GM10266 (cell line): ENCODE measurements around the gene CYP2A6.
"Not testable (repeated sequence)": the region's sequence is repeated elsewhere in the genome, so short reads cannot be mapped to it uniquely, and the experiment has no call there.

Experiments used
- DNase-seq: peaks from one replicate; pipeline ENCODE4 v3.0.0; 2012; ENCODE audit errors: extremely low spot score
- TF ChIP-seq, protein P1 (sequence below): IDR thresholded peaks from 2 replicates; pipeline ENCODE4 v1.5.1; 2012; ENCODE audit warnings: mild to moderate bottlenecking, low read depth; ENCODE audit not compliant: control insufficient read depth, insufficient read depth; ENCODE audit errors: missing control alignments

The CYP2A6 gene

DNA sequence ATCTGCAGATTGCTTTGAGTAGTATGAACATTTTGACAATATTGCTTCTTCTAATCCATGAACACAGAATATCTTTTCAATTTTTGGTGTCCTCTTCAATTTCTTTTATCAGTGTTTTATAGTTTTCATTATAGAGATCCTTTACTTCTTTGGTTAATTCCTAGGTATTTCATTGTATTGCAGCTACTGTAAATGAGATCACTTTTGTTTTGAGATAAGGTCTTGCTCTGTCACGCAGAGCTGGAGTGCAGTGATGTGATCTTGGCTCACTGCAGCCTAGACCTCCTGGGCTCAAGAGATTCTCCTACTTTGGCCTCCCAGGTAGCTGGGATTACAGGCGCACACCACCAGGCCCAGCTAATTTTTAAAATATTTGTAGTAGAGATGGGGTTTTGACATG is 22.0 kb upstream of the CYP2A6 start:
- TF ChIP-seq, protein P1, sequence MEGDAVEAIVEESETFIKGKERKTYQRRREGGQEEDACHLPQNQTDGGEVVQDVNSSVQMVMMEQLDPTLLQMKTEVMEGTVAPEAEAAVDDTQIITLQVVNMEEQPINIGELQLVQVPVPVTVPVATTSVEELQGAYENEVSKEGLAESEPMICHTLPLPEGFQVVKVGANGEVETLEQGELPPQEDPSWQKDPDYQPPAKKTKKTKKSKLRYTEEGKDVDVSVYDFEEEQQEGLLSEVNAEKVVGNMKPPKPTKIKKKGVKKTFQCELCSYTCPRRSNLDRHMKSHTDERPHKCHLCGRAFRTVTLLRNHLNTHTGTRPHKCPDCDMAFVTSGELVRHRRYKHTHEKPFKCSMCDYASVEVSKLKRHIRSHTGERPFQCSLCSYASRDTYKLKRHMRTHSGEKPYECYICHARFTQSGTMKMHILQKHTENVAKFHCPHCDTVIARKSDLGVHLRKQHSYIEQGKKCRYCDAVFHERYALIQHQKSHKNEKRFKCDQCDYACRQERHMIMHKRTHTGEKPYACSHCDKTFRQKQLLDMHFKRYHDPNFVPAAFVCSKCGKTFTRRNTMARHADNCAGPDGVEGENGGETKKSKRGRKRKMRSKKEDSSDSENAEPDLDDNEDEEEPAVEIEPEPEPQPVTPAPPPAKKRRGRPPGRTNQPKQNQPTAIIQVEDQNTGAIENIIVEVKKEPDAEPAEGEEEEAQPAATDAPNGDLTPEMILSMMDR: no peak
- no peak for DNase-seq

DNA sequence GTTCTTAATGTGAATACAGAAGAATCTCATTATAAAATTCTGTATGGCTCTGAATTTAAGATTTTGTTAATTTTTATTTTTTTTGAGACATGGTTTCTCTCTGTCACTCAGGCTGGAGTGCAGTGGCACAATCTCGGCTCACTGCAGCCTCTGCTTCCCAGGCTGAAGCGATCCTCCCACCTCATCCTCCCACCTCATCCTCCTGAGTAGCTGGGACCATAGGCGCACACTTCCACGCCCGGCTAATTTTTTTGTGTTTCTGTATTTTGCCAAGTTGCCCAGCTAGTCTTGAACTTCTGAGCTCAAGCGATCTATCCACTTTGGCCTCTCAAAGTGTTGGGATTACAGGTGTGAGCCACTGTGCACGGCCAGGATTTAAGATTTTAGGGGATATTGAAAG is 17.5 kb upstream of the CYP2A6 start:
- no peak for DNase-seq
- TF ChIP-seq, protein P1: no peak

DNA sequence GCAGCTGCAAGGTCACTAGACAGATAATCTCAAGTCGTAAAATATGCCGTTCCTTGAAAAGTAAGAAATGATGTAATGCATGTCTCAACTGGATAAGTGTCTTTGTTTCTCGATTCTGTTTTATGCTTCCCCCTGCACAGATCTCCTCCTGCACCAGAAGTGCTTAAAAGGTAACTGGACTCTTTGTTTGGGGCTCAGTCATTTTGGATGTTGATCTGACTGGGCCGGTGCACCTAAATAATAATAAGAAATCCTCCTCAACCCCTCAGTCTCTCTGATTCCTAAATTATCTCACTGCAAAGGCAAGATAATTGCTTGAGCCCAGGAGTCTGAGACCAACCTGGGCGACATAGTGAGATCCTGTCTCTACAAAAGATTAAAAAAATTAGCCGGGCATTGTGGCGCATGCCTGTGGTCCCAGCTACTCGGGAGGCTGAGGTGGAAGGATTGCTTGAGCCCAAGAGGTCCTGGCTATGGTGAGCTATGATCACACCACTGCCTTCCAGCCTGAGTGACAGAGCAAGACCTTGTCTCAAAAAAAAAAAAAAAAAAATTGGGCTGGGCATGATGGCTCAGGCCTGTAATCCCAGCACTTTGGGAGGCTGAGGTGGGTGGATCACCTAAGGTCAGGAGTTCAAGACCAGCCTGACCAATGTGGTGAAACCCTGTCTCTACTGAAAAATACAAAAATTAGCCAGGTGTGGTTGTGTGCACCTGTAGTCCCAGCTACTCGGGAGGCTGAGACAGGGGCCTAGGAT is 14.7 kb upstream of the CYP2A6 start:
- DNase-seq: not testable (repeated sequence)

DNA sequence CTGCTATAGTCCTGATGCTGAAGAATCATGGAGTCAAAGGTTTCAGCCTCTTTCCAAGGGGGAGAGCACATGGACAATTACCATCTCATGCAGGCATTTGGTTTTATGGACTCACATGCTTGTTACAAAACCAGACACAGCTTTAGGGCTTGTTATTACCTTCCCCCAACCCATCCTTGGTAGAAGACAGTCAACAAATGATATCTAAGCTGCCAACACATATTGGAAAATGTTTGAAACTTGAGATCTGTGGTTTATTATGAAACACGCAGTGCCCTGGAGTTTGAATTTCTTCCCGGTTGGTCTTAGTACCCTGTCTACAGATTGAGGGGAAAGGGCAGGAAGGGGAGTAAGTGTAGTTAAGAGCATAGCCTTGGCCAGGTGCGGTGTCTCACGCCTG is 12.5 kb upstream of the CYP2A6 start:
- DNase-seq: no peak
- TF ChIP-seq, protein P1: no peak

DNA sequence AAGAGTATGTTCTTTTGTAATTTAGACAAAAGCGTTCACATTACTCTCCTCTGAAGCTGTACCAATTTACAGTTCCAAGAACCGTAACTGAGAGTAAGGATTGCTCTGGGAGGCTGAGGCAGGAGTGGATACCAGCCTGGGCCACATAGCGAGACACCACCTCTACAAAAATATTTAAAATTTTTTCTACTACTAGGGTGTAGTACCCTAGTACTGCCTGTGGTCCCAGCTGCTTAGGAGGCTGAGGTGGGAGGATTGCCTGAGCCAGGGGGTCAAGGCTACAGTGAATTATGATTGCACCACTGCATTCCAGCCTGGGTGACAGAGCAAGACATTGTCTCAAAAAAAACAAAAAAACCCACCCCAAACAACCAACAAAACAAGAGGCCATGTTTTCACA is 12.1 kb upstream of the CYP2A6 start:
- DNase-seq: no peak
- TF ChIP-seq, protein P1: no peak

DNA sequence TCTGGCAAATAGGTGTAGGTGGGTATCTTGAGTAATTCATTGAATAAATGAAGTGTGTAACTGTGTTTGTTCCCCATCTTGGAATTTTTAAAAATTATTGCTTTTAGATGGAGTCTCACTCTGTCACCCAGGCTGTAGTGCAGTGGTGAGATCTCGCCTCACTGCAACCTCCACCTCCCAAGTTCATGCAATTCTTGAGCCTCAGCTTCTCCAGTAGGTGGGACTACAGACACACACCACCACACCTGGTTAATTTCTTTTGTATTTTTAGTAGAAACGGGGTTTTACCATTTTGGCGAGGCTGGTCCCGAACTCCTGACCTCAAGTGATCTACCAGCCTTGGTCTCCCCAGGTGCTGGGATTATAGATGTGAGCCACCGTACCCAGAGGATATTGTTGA is 7.9 kb upstream of the CYP2A6 start:
- TF ChIP-seq, protein P1: no peak
- no peak for DNase-seq

DNA sequence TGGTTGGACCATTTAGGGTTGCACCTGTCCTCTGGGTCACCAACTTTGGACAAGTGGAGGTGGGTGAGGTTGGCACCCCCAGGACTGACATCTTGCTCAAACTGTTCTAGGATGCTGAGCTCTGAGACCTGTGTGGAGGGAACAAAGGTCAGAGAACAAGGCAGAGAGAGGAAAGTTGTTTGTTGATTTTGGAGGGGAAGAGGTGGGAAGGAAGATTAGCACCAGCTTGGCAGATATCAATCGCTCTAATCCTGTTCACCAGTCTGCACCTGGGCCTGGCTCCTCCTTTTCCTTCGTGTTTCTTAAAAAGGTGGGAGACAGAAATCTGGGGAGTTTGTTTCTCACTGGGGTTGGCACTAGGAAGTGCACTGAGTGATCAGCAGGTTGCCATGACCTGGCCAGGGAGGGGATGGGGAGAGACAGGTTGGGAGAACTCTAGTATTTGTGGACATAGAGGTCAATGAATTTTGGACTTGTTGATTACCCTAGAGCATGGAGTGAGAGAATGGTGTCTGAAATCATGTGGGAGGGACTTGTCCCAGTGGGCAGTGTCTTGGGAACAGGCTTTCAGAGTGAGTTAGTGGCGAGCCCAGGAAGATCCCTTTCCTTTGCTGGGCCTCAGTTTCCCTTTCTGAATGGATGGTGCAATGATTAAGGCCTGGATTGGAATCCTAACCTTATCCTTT is 2.4 kb upstream of the CYP2A6 start:
- not testable (repeated sequence) for DNase-seq

DNA sequence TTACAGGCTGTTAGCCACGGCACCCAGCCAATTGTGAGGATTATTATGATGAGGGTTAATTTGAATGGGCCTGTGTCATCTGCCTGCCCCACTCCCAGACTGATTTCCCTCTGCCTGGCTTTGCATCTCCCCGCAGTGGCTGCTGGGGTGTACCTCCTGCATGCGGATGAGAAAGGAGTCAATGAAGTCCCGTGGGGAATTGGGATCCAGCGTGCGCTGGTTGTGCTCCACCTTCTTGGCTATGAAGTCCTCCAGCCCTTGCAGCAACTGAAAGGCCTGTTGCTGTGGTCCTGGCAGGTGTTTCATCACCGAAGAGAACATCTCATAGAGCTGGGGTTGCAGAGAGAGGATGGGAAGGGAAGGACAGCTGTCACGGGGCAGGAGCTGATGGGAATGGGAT is 3.5 kb downstream of the CYP2A6 start:
- DNase-seq: not testable (repeated sequence)

DNA sequence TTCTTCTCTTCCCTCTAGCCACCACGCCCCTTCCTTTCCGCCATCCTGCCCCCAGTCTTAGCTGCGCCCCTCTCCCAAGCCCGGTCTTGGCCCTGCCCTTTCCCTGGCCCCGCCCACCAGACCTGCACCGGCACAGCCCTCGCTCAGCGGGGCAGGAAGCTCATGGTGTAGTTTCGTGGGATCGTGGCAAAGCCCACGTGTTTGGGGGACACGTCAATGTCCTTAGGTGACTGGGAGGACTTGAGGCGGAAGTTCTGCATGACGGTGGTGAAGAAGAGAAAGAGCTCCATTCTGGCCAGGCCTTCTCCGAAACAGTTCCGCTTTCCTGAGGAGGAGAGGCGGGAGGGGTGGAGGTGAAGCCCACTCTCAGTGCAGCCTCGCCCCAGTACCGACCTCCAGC is 6.6 kb downstream of the CYP2A6 start:
- DNase-seq: not testable (repeated sequence)

DNA sequence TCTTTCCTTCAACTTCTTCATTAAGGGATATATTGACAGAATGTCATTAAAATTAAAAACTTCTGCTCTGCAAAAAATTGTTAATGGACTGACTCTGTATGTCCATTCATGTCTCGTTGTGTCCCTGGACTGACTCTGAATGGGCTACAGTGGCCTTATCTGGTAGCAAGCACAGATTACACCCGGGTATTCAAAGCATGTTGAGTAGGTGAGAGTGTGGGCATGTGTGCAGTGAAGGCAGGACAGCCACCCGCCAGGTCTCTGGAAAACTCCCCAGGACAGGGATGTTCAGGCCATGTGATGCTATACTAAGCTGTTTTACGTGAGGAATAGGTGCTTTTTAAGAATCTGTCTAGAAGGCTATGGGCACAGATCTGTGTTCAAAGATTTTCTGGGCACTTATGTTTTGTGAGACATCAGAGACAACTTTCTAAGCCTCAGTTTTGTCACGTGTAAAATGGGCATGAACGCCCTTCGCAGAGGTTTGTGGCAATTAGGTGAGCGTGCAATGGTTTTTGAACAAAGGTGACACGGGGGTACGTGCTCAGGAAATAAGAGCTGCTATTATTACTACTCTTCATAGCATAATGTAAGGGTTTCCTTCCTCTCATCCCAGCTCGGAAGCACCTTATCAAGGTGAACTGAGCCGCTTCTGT is 7.1 kb downstream of the CYP2A6 start:
- DNase-seq: not testable (repeated sequence)

DNA sequence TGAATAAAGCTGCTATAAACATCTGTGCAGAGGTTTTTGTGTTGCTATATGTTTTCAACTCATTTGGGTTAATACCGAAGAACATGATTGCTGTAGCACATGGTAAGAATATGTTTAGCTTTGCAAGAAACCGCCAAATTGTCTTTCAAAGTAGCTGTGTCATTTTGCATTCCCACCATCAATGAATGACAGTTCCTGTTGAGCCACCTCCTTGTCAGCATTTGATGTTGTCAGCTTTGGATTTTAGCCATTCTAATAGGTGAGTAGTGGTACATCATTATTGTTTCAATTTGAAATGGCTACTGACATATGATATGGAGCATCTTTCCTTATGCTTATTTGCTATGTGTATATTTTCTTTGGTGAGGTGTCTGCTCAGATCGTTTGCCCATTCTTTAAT is 8.2 kb downstream of the CYP2A6 start:
- DNase-seq: not testable (repeated sequence)

DNA sequence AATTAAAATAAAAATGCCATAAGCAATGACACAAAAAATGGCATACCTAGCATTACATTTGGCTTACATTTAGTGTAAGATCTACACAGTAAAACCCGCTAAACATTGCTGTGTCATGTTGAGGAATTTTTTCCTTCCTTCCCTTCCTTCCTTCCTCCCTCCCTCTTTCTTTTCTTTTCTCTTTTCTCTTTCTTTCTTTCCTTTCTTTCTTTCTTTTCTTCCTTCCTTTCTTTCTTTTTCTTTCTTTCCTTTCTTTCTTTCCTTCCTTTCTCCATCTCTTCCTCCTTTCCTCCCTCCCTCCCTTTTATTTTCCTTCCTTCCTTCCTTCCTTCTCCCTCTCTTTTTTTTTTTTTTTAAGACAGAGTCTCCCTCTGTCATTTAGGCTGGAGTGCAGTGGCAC is 11.8 kb downstream of the CYP2A6 start:
- not testable (repeated sequence) for DNase-seq
